ENCODE data around the gene PHKB. TPM values are rescaled to one million over a fixed set of nuclear protein-coding genes. Genes with fewer than 3 reads are reported as not detected.

Gene PHKB
- total and polyA plus RNA-seq, 2 experiments from 2014 or later = 31.3 to 52.0 TPM

GRCh38 chr16:47611848-47612493 is 150.8 kb downstream of the PHKB start:
- H3K9me2 ChIP-seq (ENCODE audit: insufficient read depth) = no peaks in the 10 kb centered on the region
- H3K4me2 ChIP-seq (ENCODE audit: unreplicated experiment) = no peak overlapping the region
- no peak overlapping the region for H2AFZ ChIP-seq
- no peaks in the 10 kb centered on the region for H4K20me1 ChIP-seq (ENCODE audit: insufficient read depth)
- H3K9me3 ChIP-seq (ENCODE audit: low read depth) = no peaks in the 10 kb centered on the region
- no peaks in the 10 kb centered on the region for H3F3A ChIP-seq (ENCODE audit: insufficient read depth)
- DNase-seq = no peak
- H3K4me1 ChIP-seq (ENCODE audit: insufficient read depth) = no peaks in the 10 kb centered on the region
- H3K27ac ChIP-seq = no peak overlapping the region
- H3K36me3 ChIP-seq (ENCODE audit: low read depth) = 0 out of 2 replicates have a peak, but pooled peaks cover 8% of the 10 kb centered on the region
- H3K4me3 ChIP-seq = no peak overlapping the region
- H3K79me2 ChIP-seq (ENCODE audit: insufficient read depth) = no peaks in the 10 kb centered on the region
- no peaks in the 10 kb centered on the region for H3K27me3 ChIP-seq (replicated peaks; ENCODE audit: insufficient read depth)
- no peak overlapping the region for H3K9ac ChIP-seq
- in situ Hi-C loops (cut with MboI) = no loop called here
- WGBS, 2 experiments (ENCODE audit: low coverage in 1 of 2, low lambda C conversion rate in 2 of 2, missing lambda C conversion rate in 2 of 2) = 93 to 98% methylated on average over 4 of the region's 4 CpGs
- TF ChIP-seq EZH2 (IDR thresholded peaks at IDR 0.05; ENCODE audit: insufficient read depth, poor library complexity, severe bottlenecking) (no peak), EZH2phosphoT487 (IDR thresholded peaks at IDR 0.05; ENCODE audit: insufficient read depth, low read depth) (no peak)

- no peaks in the 10 kb centered on the region for H4K20me1 ChIP-seq (ENCODE audit: insufficient read depth)
- no peak for DNase-seq
- TF ChIP-seq EZH2phosphoT487 (IDR thresholded peaks at IDR 0.05; ENCODE audit: insufficient read depth, low read depth) (no peak), EZH2 (IDR thresholded peaks at IDR 0.05; ENCODE audit: insufficient read depth, poor library complexity, severe bottlenecking) (no peak)
- no peaks in the 10 kb centered on the region for H3K27me3 ChIP-seq (replicated peaks; ENCODE audit: insufficient read depth)
- no peak overlapping the region for H2AFZ ChIP-seq
- no peaks in the 10 kb centered on the region for H3K9me2 ChIP-seq (ENCODE audit: insufficient read depth)
- in situ Hi-C loops (cut with MboI) = no loop called here
- no peak overlapping the region for H3K27ac ChIP-seq
- no peak overlapping the region for H3K9ac ChIP-seq
- 89% methylated on average over 2 of the region's 2 CpGs for WGBS, 2 experiments (ENCODE audit: low coverage in 1 of 2, low lambda C conversion rate in 2 of 2, missing lambda C conversion rate in 2 of 2)
- no peak overlapping the region for H3K4me2 ChIP-seq (ENCODE audit: unreplicated experiment)
- H3K9me3 ChIP-seq (ENCODE audit: low read depth) = no peaks in the 10 kb centered on the region
- H3K79me2 ChIP-seq (ENCODE audit: insufficient read depth) = no peaks in the 10 kb centered on the region
- H3F3A ChIP-seq (ENCODE audit: insufficient read depth) = no peaks in the 10 kb centered on the region
- H3K4me1 ChIP-seq (ENCODE audit: insufficient read depth) = no peaks in the 10 kb centered on the region
- H3K36me3 ChIP-seq (ENCODE audit: low read depth) = 0 out of 2 replicates have a peak, but pooled peaks cover 8% of the 10 kb centered on the region
- no peak overlapping the region for H3K4me3 ChIP-seq
Measured at GRCh38 chr16:47612711-47613110, 151.6 kb downstream of the PHKB start.

DNA sequence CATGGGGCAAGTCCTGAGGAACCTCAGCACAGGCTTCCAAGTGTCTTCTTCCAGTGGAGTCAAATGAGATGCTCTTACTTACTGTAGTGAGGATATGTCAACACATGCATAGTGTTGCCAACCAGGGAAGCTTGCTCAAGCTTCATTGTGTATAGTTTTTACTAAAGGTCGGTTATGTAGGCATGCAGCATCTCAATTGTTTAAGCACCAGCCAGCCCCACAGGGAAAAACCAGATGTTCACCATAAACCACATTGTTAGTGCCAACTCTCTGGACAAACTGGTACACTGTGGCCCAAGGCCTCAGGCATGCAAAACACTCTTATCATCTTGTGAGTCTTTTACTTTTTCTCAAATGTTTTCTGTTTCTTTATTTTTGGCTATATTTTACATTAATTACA is 152.1 kb downstream of the PHKB start:
- no peaks in the 10 kb centered on the region for H3K9me3 ChIP-seq (ENCODE audit: low read depth)
- H4K20me1 ChIP-seq (ENCODE audit: insufficient read depth) = no peaks in the 10 kb centered on the region
- 0 out of 2 replicates have a peak, but pooled peaks cover 8% of the 10 kb centered on the region for H3K36me3 ChIP-seq (ENCODE audit: low read depth)
- H3K9ac ChIP-seq = no peak overlapping the region
- no peaks in the 10 kb centered on the region for H3F3A ChIP-seq (ENCODE audit: insufficient read depth)
- H3K27ac ChIP-seq = no peak overlapping the region
- H3K4me1 ChIP-seq (ENCODE audit: insufficient read depth) = no peaks in the 10 kb centered on the region
- H3K79me2 ChIP-seq (ENCODE audit: insufficient read depth) = no peaks in the 10 kb centered on the region
- in situ Hi-C loops (cut with MboI) = no loop called here
- DNase-seq = no peak
- no peak overlapping the region for H3K4me3 ChIP-seq
- H3K4me2 ChIP-seq (ENCODE audit: unreplicated experiment) = no peak overlapping the region
- no peaks in the 10 kb centered on the region for H3K9me2 ChIP-seq (ENCODE audit: insufficient read depth)
- no peaks in the 10 kb centered on the region for H3K27me3 ChIP-seq (replicated peaks; ENCODE audit: insufficient read depth)
- no peak overlapping the region for H2AFZ ChIP-seq
- TF ChIP-seq EZH2phosphoT487 (IDR thresholded peaks at IDR 0.05; ENCODE audit: insufficient read depth, low read depth) (no peak), EZH2 (IDR thresholded peaks at IDR 0.05; ENCODE audit: insufficient read depth, poor library complexity, severe bottlenecking) (no peak)
- 0 to 10% methylated on average over 1 of the region's 1 CpG for WGBS, 2 experiments (ENCODE audit: low coverage in 1 of 2, low lambda C conversion rate in 2 of 2, missing lambda C conversion rate in 2 of 2)

GRCh38 chr16:47617732-47618131 is 156.6 kb downstream of the PHKB start:
- H3K36me3 ChIP-seq (ENCODE audit: low read depth) = no peaks in the 10 kb centered on the region
- H3K4me1 ChIP-seq (ENCODE audit: insufficient read depth) = no peaks in the 10 kb centered on the region
- H3K9me2 ChIP-seq (ENCODE audit: insufficient read depth) = no peaks in the 10 kb centered on the region
- no peaks in the 10 kb centered on the region for H4K20me1 ChIP-seq (ENCODE audit: insufficient read depth)
- no peaks in the 10 kb centered on the region for H3F3A ChIP-seq (ENCODE audit: insufficient read depth)
- H3K9me3 ChIP-seq (ENCODE audit: low read depth) = no peaks in the 10 kb centered on the region
- H3K27ac ChIP-seq = no peak overlapping the region
- 92 to 98% methylated on average over 3 of the region's 3 CpGs for WGBS, 2 experiments (ENCODE audit: low coverage in 1 of 2, low lambda C conversion rate in 2 of 2, missing lambda C conversion rate in 2 of 2)
- no peak for DNase-seq
- TF ChIP-seq EZH2 (IDR thresholded peaks at IDR 0.05; ENCODE audit: insufficient read depth, poor library complexity, severe bottlenecking) (no peak), EZH2phosphoT487 (IDR thresholded peaks at IDR 0.05; ENCODE audit: insufficient read depth, low read depth) (no peak)
- in situ Hi-C loops (cut with MboI) = no loop called here
- H3K9ac ChIP-seq = no peak overlapping the region
- H3K4me3 ChIP-seq = no peak overlapping the region
- no peak overlapping the region for H2AFZ ChIP-seq
- H3K4me2 ChIP-seq (ENCODE audit: unreplicated experiment) = no peak overlapping the region
- no peaks in the 10 kb centered on the region for H3K27me3 ChIP-seq (replicated peaks; ENCODE audit: insufficient read depth)
- no peaks in the 10 kb centered on the region for H3K79me2 ChIP-seq (ENCODE audit: insufficient read depth)

All from GM23248 (cell line).